ENCODE data around the gene PRSS38.

Gene PRSS38

GRCh38 chr1:227778401-227778947 is 37.0 kb upstream of the PRSS38 start:
- DNase-seq (ENCODE audit: low read depth): peak; percentile 47
- H3K4me3 ChIP-seq (ENCODE audit: low read length): no peak overlapping the region
- TF ChIP-seq CTCF (conservative IDR thresholded peaks at IDR 0.05; ENCODE audit: low read length): no peak

- no peak for DNase-seq (ENCODE audit: low read depth)
- no peak for TF ChIP-seq CTCF (conservative IDR thresholded peaks at IDR 0.05; ENCODE audit: low read length)
- H3K4me3 ChIP-seq (ENCODE audit: low read length): no peak overlapping the region
Measured at GRCh38 chr1:227779021-227779441, 36.4 kb upstream of the PRSS38 start.

- DNase-seq (ENCODE audit: low read depth): no peak
- TF ChIP-seq CTCF (conservative IDR thresholded peaks at IDR 0.05; ENCODE audit: low read length): no peak
- no peak overlapping the region for H3K4me3 ChIP-seq (ENCODE audit: low read length)
Measured at GRCh38 chr1:227779685-227780084, 35.8 kb upstream of the PRSS38 start.

GRCh38 chr1:227780101-227781044 is 35.1 kb upstream of the PRSS38 start:
- no peak for TF ChIP-seq CTCF (conservative IDR thresholded peaks at IDR 0.05; ENCODE audit: low read length)
- H3K4me3 ChIP-seq (ENCODE audit: low read length): no peak overlapping the region
- no peak for DNase-seq (ENCODE audit: low read depth)

- TF ChIP-seq CTCF (conservative IDR thresholded peaks at IDR 0.05; ENCODE audit: low read length): no peak
- no peak for DNase-seq (ENCODE audit: low read depth)
- H3K4me3 ChIP-seq (ENCODE audit: low read length): no peak overlapping the region
Measured at GRCh38 chr1:227781314-227781930, 34.1 kb upstream of the PRSS38 start.

GRCh38 chr1:227782226-227782625 is 33.2 kb upstream of the PRSS38 start:
- no peak overlapping the region for H3K4me3 ChIP-seq (ENCODE audit: low read length)
- TF ChIP-seq CTCF (conservative IDR thresholded peaks at IDR 0.05; ENCODE audit: low read length): no peak
- no peak for DNase-seq (ENCODE audit: low read depth)
